Measurements from ENCODE around the gene GFAP.
A peak's percentile ranks its signal among the peaks of the same experiment; 100 is the strongest.

Gene GFAP

GRCh38 chr17:44875761-44876160, 39.5 kb downstream of the GFAP start:
- H3K4me3 ChIP-seq (ENCODE audit: low read depth, low read length): no peak overlapping the region
- TF ChIP-seq CTCF (conservative IDR thresholded peaks at IDR 0.05; ENCODE audit: low read depth, low read length): no peak
- DNase-seq (ENCODE audit: low read depth): no peak

- TF ChIP-seq CTCF (conservative IDR thresholded peaks at IDR 0.05; ENCODE audit: low read depth, low read length): no peak
- no peak overlapping the region for H3K4me3 ChIP-seq (ENCODE audit: low read depth, low read length)
- DNase-seq (ENCODE audit: low read depth): no peak
Measured at GRCh38 chr17:44872131-44872768, 43.0 kb downstream of the GFAP start.

- TF ChIP-seq CTCF (conservative IDR thresholded peaks at IDR 0.05; ENCODE audit: low read depth, low read length): no peak
- no peak for DNase-seq (ENCODE audit: low read depth)
- H3K4me3 ChIP-seq (ENCODE audit: low read depth, low read length): no peak overlapping the region
Measured at GRCh38 chr17:44871556-44871955, 43.7 kb downstream of the GFAP start.

- DNase-seq (ENCODE audit: low read depth): no peak
- H3K4me3 ChIP-seq (ENCODE audit: low read depth, low read length): no peak overlapping the region
- no peak for TF ChIP-seq CTCF (conservative IDR thresholded peaks at IDR 0.05; ENCODE audit: low read depth, low read length)
Measured at GRCh38 chr17:44867841-44868240, 47.5 kb downstream of the GFAP start.

- H3K4me3 ChIP-seq (ENCODE audit: low read depth, low read length): no peak overlapping the region
- TF ChIP-seq CTCF (conservative IDR thresholded peaks at IDR 0.05; ENCODE audit: low read depth, low read length): no peak
- DNase-seq (ENCODE audit: low read depth): no peak
Measured at GRCh38 chr17:44865931-44866330, 49.4 kb downstream of the GFAP start.

- peak; percentile 90 for TF ChIP-seq CTCF (conservative IDR thresholded peaks at IDR 0.05; ENCODE audit: low read depth, low read length)
- no peak overlapping the region for H3K4me3 ChIP-seq (ENCODE audit: low read depth, low read length)
- peak; percentile 85 for DNase-seq (ENCODE audit: low read depth)
Measured at GRCh38 chr17:44865231-44865660, 50.1 kb downstream of the GFAP start.

- no peak overlapping the region for H3K4me3 ChIP-seq (ENCODE audit: low read depth, low read length)
- no peak for TF ChIP-seq CTCF (conservative IDR thresholded peaks at IDR 0.05; ENCODE audit: low read depth, low read length)
- DNase-seq (ENCODE audit: low read depth): no peak
Measured at GRCh38 chr17:44864831-44865230, 50.5 kb downstream of the GFAP start.

Measured in choroid plexus epithelial cell (primary cell).